ENCODE data around the gene GYS2.

Gene GYS2

GRCh38 chr12:21518451-21518850 lies 86.2 kb downstream of the GYS2 start:
- in situ Hi-C loops (cut with HindIII; ENCODE audit: low sequenced_read_pairs), result no loop called here

GRCh38 chr12:21516281-21516680 lies 88.4 kb downstream of the GYS2 start:
- in situ Hi-C loops (cut with HindIII; ENCODE audit: low sequenced_read_pairs), result no loop called here

- in situ Hi-C loops (cut with HindIII; ENCODE audit: low sequenced_read_pairs), result no loop called here
These were observed 94.9 kb downstream of the GYS2 start for GRCh38 chr12:21509768-21510167.

GRCh38 chr12:21507849-21508248 lies 96.8 kb downstream of the GYS2 start:
- in situ Hi-C loops (cut with HindIII; ENCODE audit: low sequenced_read_pairs), result no loop called here

- in situ Hi-C loops (cut with HindIII; ENCODE audit: low sequenced_read_pairs), result no loop called here
These were observed 98.8 kb downstream of the GYS2 start for GRCh38 chr12:21505888-21506287.

- in situ Hi-C loops (cut with HindIII; ENCODE audit: low sequenced_read_pairs), result no loop called here
These were observed 101.8 kb downstream of the GYS2 start for GRCh38 chr12:21502872-21503271.

GRCh38 chr12:21502164-21502496 lies 102.5 kb downstream of the GYS2 start:
- in situ Hi-C loops (cut with HindIII; ENCODE audit: low sequenced_read_pairs), result no loop called here

GRCh38 chr12:21501258-21502163 lies 103.1 kb downstream of the GYS2 start, which contains the start of the genes GOLT1B and RECQL:
Gene GOLT1B (plus strand): TSS chr12:21501789. CDS start chr12:21501924, 135 bp downstream.
Gene RECQL (minus strand): TSS chr12:21501635. CDS start chr12:21499570, 2,065 bp downstream.
- in situ Hi-C loops (cut with HindIII; ENCODE audit: low sequenced_read_pairs), result no loop called here

- in situ Hi-C loops (cut with HindIII; ENCODE audit: low sequenced_read_pairs), result no loop called here
These were observed 103.8 kb downstream of the GYS2 start for GRCh38 chr12:21500786-21501257.

- in situ Hi-C loops (cut with HindIII; ENCODE audit: low sequenced_read_pairs), result no loop called here
These were observed 104.9 kb downstream of the GYS2 start for GRCh38 chr12:21499765-21500164.

Data from endothelial cell of hepatic sinusoid (primary cell).